Measurements from ENCODE around the gene ERN2. TPM values are rescaled to one million over a fixed set of nuclear protein-coding genes. Genes with fewer than 3 reads are reported as not detected.

Gene ERN2
- total and polyA plus RNA-seq, 2 of the 13 experiments (the other 11 are each of a cell fraction or from before 2014, with no cell fraction given) = 2.2 to 3.5 TPM

DNA sequence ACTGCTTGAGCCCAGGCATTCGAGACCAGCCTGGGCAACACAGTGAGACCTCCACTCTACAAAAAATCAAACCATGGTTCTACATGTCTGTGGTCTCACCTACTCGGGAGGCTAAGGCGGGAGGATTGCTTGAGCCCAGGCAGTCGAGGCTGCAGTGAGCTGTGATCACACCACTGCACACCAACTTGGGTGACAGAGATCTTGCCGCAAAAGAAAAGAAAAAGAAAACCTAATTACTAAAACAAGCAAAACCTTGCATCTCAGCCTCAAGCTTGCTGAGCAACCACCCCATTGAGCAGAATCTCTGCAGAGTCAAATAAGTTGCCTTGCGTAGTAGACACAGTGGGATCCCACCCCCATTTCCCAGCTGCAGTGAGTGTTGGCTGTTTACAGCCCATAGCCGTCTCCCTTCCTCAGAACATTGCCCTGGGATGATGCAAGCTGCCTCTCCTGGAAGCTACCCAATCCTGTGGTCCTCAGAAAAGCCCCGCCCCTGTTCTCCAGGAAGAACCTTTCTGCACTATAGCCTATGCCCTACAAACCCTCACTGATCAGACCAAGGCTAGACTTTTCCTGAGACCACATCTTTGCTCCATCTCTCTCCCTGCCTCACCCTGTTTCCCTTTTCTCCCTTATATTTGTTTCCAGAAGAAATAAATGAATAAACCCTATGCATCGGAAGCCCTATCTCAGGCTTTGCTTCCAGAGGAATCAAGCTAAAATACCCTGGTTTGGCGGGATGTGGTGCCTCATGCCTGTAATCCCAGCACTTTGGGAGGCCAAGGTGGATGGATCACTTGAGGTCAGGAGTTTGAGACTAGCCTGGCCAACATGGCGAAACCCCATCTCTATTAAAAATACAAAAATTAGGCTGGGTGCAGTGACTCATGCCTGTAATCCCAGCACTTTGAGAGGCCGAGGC, 16.7 kb upstream of the ERN2 start (continued):
- TF ChIP-seq, protein P1, sequence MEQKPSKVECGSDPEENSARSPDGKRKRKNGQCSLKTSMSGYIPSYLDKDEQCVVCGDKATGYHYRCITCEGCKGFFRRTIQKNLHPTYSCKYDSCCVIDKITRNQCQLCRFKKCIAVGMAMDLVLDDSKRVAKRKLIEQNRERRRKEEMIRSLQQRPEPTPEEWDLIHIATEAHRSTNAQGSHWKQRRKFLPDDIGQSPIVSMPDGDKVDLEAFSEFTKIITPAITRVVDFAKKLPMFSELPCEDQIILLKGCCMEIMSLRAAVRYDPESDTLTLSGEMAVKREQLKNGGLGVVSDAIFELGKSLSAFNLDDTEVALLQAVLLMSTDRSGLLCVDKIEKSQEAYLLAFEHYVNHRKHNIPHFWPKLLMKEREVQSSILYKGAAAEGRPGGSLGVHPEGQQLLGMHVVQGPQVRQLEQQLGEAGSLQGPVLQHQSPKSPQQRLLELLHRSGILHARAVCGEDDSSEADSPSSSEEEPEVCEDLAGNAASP (CRISPR knock-in tag; IDR thresholded peaks at IDR 0.05; ENCODE audit: borderline replicate concordance) = no peak
- TF ChIP-seq HIVEP1 (CRISPR knock-in tag; IDR thresholded peaks at IDR 0.05) = no peak
- TF ChIP-seq ZSCAN9 (CRISPR knock-in tag; IDR thresholded peaks at IDR 0.05; ENCODE audit: borderline replicate concordance) = no peak
- TF ChIP-seq, protein P2, sequence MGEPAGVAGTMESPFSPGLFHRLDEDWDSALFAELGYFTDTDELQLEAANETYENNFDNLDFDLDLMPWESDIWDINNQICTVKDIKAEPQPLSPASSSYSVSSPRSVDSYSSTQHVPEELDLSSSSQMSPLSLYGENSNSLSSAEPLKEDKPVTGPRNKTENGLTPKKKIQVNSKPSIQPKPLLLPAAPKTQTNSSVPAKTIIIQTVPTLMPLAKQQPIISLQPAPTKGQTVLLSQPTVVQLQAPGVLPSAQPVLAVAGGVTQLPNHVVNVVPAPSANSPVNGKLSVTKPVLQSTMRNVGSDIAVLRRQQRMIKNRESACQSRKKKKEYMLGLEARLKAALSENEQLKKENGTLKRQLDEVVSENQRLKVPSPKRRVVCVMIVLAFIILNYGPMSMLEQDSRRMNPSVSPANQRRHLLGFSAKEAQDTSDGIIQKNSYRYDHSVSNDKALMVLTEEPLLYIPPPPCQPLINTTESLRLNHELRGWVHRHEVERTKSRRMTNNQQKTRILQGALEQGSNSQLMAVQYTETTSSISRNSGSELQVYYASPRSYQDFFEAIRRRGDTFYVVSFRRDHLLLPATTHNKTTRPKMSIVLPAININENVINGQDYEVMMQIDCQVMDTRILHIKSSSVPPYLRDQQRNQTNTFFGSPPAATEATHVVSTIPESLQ (CRISPR knock-in tag; conservative IDR thresholded peaks at IDR 0.05) = no peak
- peak in 1 of 2 experiments; percentile 34; a peak in 1 of 4 replicates for TF ChIP-seq POLR2A (IDR thresholded peaks at IDR 0.05; ENCODE audit: insufficient read depth in 1 of 2, low read depth in 2 of 2, low read length in 2 of 2)
- no peak for TF ChIP-seq TOPORS (CRISPR knock-in tag; IDR thresholded peaks at IDR 0.05)
- TF ChIP-seq ZNF549 (CRISPR knock-in tag; IDR thresholded peaks at IDR 0.05) = no peak
- TF ChIP-seq, protein P3, sequence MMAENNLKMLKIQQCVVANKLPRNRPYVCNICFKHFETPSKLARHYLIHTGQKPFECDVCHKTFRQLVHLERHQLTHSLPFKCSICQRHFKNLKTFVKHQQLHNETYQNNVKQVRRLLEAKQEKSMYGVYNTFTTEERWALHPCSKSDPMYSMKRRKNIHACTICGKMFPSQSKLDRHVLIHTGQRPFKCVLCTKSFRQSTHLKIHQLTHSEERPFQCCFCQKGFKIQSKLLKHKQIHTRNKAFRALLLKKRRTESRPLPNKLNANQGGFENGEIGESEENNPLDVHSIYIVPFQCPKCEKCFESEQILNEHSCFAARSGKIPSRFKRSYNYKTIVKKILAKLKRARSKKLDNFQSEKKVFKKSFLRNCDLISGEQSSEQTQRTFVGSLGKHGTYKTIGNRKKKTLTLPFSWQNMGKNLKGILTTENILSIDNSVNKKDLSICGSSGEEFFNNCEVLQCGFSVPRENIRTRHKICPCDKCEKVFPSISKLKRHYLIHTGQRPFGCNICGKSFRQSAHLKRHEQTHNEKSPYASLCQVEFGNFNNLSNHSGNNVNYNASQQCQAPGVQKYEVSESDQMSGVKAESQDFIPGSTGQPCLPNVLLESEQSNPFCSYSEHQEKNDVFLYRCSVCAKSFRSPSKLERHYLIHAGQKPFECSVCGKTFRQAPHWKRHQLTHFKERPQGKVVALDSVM (CRISPR knock-in tag; IDR thresholded peaks at IDR 0.05) = peak; percentile 90
- TF ChIP-seq SMAD9 (CRISPR knock-in tag; IDR thresholded peaks at IDR 0.05) = no peak
- TF ChIP-seq, protein P4, sequence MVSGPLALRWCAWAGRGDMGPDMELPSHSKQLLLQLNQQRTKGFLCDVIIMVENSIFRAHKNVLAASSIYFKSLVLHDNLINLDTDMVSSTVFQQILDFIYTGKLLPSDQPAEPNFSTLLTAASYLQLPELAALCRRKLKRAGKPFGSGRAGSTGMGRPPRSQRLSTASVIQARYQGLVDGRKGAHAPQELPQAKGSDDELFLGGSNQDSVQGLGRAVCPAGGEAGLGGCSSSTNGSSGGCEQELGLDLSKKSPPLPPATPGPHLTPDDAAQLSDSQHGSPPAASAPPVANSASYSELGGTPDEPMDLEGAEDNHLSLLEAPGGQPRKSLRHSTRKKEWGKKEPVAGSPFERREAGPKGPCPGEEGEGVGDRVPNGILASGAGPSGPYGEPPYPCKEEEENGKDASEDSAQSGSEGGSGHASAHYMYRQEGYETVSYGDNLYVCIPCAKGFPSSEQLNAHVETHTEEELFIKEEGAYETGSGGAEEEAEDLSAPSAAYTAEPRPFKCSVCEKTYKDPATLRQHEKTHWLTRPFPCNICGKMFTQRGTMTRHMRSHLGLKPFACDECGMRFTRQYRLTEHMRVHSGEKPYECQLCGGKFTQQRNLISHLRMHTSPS (CRISPR knock-in tag; IDR thresholded peaks at IDR 0.05; ENCODE audit: low read depth) = no peak
- peak; percentile 92 for TF ChIP-seq CEBPG (CRISPR knock-in tag; IDR thresholded peaks at IDR 0.05)
- peak; percentile 46 for TF ChIP-seq SAP130 (CRISPR knock-in tag; IDR thresholded peaks at IDR 0.05; ENCODE audit: low read depth)
- TF ChIP-seq, protein P5, sequence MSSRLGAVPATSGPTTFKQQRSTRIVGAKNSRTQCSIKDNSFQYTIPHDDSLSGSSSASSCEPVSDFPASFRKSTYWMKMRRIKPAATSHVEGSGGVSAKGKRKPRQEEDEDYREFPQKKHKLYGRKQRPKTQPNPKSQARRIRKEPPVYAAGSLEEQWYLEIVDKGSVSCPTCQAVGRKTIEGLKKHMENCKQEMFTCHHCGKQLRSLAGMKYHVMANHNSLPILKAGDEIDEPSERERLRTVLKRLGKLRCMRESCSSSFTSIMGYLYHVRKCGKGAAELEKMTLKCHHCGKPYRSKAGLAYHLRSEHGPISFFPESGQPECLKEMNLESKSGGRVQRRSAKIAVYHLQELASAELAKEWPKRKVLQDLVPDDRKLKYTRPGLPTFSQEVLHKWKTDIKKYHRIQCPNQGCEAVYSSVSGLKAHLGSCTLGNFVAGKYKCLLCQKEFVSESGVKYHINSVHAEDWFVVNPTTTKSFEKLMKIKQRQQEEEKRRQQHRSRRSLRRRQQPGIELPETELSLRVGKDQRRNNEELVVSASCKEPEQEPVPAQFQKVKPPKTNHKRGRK (CRISPR knock-in tag; IDR thresholded peaks at IDR 0.05) = no peak
- TF ChIP-seq SALL1 (CRISPR knock-in tag; IDR thresholded peaks at IDR 0.05) = peak; percentile 39; the same call in 1 of the 2 replicates
- TF ChIP-seq KDM4B (CRISPR knock-in tag; IDR thresholded peaks at IDR 0.05) = no peak
- TF ChIP-seq RFX3 (CRISPR knock-in tag; IDR thresholded peaks at IDR 0.05) = no peak
- no peak for TF ChIP-seq KAT2B (IDR thresholded peaks at IDR 0.05; ENCODE audit: borderline replicate concordance, low read depth, low read length)
- no peak for TF ChIP-seq KDM5A (IDR thresholded peaks at IDR 0.05; ENCODE audit: borderline replicate concordance, low read length)
- TF ChIP-seq SIN3A (IDR thresholded peaks at IDR 0.05; ENCODE audit: borderline replicate concordance, low read depth, low read length) = no peak
- TF ChIP-seq, protein P6, sequence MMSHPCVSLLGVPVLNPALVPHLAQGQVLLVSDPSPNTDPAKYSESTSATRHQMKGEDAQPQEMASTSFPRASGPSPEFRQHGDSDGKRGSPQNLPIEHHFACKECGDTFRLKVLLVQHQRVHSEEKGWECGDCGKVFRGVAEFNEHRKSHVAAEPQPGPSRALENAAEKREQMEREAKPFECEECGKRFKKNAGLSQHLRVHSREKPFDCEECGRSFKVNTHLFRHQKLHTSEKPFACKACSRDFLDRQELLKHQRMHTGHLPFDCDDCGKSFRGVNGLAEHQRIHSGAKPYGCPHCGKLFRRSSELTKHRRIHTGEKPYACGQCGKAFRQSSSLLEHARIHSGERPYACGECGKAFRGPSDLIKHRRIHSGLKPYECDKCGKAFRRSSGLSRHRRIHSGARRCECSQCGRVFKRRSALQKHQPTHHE (CRISPR knock-in tag; IDR thresholded peaks at IDR 0.05; ENCODE audit: borderline replicate concordance) = no peak

Data from HepG2 (cell line).